C1 segment of cervical spinal cord (tissue), 14 donors: ENCODE measurements around the gene SLC17A5.
"Not testable (repeated sequence)": the region's sequence is repeated elsewhere in the genome, so short reads cannot be mapped to it uniquely, and the experiment has no call there.

ENCODE experiments used
- DNase-seq, 14 donors: peaks; one replicate each; lab custom pipeline; 2025; lab: John Stamatoyannopoulos, UW

Gene SLC17A5

DNA sequence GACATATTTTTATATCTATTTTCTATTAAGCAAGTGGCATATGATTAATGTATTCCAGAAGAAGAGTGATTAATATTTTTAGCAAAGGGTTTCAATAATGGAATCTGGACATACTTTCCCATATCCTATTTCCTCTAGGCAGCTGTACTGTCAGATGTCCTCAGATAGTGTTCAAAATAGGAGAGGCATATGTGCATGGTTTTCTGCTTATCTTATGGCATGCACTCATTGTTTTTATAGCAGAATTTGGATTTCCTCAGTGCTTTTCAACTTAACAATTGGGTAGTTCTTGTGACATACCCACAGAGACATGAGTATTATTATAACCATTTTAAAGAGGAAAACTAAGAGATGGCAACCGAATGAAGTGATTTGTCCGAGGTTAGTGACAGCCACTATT is 12.6 kb upstream of the SLC17A5 start:
- no peak for DNase-seq

DNA sequence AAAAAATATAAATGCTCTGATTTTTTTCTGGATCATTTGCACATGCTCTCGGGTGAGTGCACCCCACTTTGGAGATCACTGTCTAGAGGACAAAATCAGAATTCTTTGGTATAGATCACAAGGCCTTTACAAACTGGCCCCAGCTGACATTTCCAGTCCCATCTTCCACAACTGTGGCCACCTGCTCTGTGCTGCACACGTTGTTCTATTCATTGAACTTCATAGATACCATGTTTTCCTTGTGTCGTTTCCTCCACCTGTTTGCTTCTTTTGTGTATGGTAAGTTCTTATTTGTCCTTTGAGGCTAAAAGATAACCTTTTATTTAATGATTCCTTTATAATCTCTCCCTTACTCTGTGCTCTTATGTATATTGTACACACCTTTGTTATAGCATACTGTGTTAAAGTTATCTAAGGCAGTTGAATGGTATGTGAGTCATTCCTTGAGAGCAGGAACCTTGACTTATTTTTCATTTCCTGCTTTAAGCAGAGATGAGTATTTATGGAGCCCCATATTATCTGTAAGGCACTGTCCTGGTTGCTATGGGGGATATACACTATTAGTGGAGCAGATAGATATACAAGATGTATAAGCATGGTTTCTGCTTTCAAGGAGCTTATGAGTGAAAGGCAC is 12.0 kb upstream of the SLC17A5 start:
- no peak for DNase-seq

DNA sequence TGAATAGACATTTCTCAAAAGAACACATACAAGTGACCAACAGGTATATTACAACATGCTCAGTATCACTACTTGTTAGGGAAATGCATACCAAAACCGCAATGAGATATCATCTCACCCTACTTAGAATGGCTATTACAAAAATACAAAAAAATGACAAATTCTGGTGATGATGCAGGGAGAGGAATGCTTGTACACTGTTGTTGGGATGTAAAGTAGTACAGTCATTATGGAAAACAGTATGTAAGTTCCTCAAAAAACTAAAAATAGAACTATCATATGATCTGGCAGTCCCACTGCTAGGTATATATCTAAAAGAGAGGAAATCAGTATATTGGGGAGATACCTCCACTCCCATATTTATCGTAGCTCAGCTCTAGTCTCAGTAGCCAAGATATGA is 10.9 kb upstream of the SLC17A5 start:
- no peak for DNase-seq

DNA sequence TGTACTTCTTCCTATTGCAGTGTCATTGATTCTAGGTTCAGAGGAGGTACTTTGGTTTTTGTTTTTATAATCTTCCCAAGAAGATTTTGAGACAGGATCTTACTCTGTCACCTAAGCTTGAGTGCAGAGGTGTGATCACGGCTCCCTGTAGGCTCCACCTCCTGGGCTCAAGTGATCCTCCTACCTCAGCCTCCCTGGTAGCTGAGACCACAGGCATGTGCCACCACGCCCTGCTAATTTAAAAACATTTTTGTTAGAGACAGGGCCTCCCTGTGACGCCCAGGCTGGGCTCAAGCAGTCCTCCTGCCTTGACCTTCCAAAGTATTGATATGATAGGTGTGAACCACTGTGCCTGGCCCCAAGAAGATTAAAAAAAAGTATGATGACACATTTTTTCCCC is 3.4 kb upstream of the SLC17A5 start:
- DNase-seq = no peak

GRCh38 chr6:73656531-73657145 is 2.8 kb upstream of the SLC17A5 start:
- DNase-seq = no peak

GRCh38 chr6:73655341-73655917 is 1.6 kb upstream of the SLC17A5 start:
- no peak for DNase-seq

GRCh38 chr6:73652637-73653570 is 888 bp downstream of the SLC17A5 start:
- peak in 13 of 14 donors; percentile 6 to 81 (median 50) for DNase-seq

DNA sequence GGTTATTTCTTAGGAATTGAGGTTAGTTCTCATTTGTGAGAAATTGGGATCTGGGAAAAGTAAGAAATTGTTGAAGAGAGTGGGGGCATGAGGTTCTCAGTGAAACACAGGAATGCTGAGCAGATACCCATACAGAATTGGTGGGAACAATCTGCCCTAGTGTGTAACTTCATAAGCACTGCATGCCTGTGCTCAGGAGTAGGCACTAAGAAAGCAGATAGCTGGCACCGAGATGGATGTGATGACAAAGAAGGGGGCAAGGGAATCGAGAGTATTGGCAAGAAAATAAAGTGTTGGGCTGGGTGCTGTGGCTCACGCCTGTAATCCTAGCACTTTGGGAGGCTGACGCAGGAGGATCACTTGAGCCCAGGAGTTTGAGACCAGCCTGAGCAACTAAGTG is 4.0 kb downstream of the SLC17A5 start:
- no peak for DNase-seq

DNA sequence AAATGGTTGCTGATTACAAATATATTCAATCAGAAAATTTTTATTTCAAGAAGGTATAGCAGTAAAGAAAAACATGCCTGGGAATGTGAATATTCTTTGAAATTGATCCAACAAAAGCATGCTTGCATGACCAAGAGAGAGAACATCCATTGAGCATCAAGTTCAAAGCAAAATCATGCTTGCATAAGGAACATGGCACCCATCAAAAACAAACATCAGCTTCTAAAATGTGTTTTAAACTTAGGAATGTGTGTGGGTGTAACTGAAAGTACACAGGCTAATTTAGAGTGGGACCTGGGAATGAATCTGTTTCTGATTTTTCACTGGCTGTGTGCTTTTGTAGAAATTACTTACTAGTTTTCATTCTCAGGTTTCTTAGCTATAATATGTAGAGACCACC is 5.6 kb downstream of the SLC17A5 start:
- no peak for DNase-seq

- peak in 2 of 14 donors; percentile 5 to 8 for DNase-seq
Observed at GRCh38 chr6:73644941-73645591, 8.7 kb downstream of the SLC17A5 start.

DNA sequence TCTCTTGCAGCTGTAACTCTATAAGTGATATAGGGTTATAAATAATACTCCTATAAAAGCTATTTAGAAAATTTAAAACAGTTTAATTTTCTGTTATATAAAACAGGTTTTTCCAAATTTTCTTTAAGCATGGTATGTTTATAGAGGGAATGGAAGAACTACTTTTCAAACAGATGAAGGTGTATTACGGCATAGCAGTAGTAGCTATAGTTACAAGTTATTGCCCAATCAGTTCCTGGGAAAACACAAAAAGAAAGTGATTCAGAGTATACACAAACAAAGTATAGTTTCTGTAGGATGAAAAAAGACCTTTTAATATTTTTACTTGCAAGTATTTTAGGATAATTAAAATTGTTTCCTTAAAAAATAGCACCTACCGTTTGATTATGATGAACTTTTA is 9.8 kb downstream of the SLC17A5 start:
- no peak for DNase-seq

DNA sequence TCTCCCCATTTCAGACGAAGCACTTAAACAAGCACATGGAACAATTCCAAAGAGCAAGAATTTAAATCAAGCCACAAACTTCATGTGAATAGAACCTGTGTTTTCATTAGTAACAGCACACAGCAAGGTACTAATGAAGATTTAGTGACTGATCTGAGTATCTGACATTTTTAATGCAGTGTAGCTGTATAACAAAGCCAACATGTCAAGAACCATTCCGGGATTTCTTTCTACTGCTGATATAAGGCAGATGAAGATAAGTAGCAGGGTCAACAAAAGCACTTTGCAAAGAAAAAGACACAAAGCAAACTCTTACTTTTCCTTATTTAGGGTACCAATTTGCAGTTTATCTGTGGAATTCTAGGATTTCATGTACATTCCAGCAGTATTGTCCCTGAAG is 11.3 kb downstream of the SLC17A5 start:
- no peak for DNase-seq

- DNase-seq = no peak
Observed at GRCh38 chr6:73640179-73640750, 13.5 kb downstream of the SLC17A5 start.

DNA sequence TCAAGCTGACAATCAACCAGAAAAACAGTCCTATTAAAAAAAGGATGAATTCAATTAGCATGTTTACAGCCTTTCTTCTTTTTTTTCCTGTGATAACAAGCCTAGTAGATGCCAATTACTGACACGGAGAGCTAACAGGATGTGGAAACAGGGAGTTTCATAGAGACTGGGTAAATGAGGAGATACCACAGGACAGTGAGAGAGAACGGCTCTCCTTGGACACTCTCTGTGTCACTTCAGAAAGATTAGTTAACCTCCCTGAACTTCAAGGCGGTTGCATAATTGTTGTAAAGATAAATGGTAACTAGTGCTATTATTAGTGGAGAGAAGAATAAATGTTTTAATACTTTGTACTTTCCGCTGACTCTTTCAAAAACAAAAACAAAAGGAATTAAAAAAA is 14.8 kb downstream of the SLC17A5 start:
- no peak for DNase-seq

DNA sequence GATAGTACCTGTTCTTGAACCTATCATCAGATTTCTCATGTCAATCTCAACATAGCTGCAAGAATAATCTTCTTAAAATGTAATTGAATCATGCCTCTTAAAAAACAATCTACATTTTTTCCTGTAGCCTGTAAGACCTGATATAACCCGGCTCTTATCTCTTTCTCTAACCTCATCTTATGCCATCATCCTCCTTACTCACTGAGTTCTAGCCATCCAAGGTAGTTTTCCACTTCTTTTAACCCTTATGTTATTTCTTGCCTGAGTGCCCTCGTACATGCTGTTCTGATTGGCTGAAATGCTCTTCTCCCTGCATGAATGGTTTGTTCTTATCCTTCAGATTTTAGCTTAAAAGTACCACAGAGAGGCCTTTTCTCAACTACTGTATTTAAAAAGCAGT is 16.4 kb downstream of the SLC17A5 start:
- no peak for DNase-seq

- no peak for DNase-seq
Observed at GRCh38 chr6:73636048-73636447, 17.7 kb downstream of the SLC17A5 start.

DNA sequence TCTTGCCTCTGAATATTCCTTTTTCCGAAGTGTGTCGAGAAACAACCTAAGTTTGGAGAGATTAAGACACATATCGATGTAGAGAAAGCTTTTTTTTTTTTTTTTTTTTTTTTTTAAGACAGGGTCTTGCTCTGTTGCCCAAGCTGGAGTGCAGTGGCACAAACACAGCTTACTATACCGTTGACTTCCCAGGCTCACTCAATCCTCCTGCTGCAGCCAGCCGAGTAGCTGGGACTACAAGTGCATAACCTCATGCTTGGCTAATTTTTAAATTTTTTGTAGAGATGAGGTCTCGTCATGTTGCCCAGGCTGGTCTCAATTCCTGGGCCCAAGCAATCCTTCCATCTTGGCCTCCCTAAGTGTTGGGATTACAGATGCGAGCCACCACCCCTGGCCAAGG is 21.4 kb downstream of the SLC17A5 start:
- no peak for DNase-seq

- no peak for DNase-seq
Observed at GRCh38 chr6:73631849-73632248, 21.9 kb downstream of the SLC17A5 start.

GRCh38 chr6:73630401-73630800 is 23.4 kb downstream of the SLC17A5 start:
- no peak for DNase-seq

GRCh38 chr6:73624896-73625295 is 28.9 kb downstream of the SLC17A5 start:
- no peak for DNase-seq

DNA sequence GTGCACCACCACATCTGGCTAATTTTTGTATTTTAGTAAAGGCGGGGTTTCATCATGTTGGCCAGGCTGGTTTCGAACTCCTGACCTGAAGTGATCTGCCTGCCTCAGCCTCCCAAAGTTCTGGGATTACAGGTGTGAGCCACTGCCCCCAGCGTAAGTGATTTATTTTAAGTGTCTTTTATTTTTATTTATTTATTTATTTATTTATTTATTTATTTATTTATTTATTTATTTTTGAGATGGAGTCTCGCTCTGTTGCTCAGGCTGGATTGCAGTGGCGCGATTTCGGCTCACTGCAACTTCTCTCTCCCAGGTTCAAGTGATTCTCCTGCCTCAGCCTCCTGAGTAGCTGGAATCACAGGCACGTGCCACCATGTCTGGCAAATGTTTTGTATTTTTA is 30.3 kb downstream of the SLC17A5 start:
- DNase-seq = not testable (repeated sequence)
